AG10803 (cell line): Measurements from ENCODE around the gene ATG4B.
A peak's percentile ranks its signal among the peaks of the same experiment; 100 is the strongest.

Experiments
- DNase-seq: peaks from one replicate; pipeline ENCODE4 v3.0.0; 2010; ENCODE audit warnings: low read depth
- H3K4me3 ChIP-seq: 2 replicates; pipeline ENCODE4 v1.5.1; 2011; ENCODE audit warnings: mild to moderate bottlenecking, low read length, control low read depth
- CTCF ChIP-seq: conservative IDR thresholded peaks from 2 replicates; pipeline ENCODE4 v1.5.1; 2011; ENCODE audit warnings: mild to moderate bottlenecking, low read length, control low read depth, inconsistent platforms

Gene ATG4B

GRCh38 chr2:241702155-241703031 lies 64.9 kb downstream of the ATG4B start:
- peak; percentile 70 for DNase-seq
- peak overlapping the region; percentile 81 for H3K4me3 ChIP-seq
- peak; percentile 14; the same call in 1 of the 2 replicates for TF ChIP-seq CTCF

- H3K4me3 ChIP-seq: peak overlapping the region; percentile 81
- 0 out of 2 replicates have a peak, but pooled peaks have one; percentile 12 for TF ChIP-seq CTCF
- DNase-seq: peak; percentile 24
Observed at GRCh38 chr2:241703032-241703604, 65.6 kb downstream of the ATG4B start.

- no peak for TF ChIP-seq CTCF
- H3K4me3 ChIP-seq: no peak overlapping the region
- DNase-seq: no peak
Observed at GRCh38 chr2:241706537-241706936, 69.0 kb downstream of the ATG4B start.

GRCh38 chr2:241708879-241709278 lies 71.4 kb downstream of the ATG4B start:
- DNase-seq: no peak
- no peak for TF ChIP-seq CTCF
- no peak overlapping the region for H3K4me3 ChIP-seq

GRCh38 chr2:241719093-241719492 lies 81.6 kb downstream of the ATG4B start:
- no peak for TF ChIP-seq CTCF
- H3K4me3 ChIP-seq: no peak overlapping the region
- no peak for DNase-seq

- no peak for TF ChIP-seq CTCF
- DNase-seq: no peak
Observed at GRCh38 chr2:241720099-241720498, 82.6 kb downstream of the ATG4B start.

GRCh38 chr2:241720560-241720959 lies 83.1 kb downstream of the ATG4B start:
- TF ChIP-seq CTCF: no peak
- DNase-seq: no peak
- no peak overlapping the region for H3K4me3 ChIP-seq

More at GRCh38 chr2:241720099-241720498, 82.6 kb downstream of the ATG4B start:
- H3K4me3 ChIP-seq: no peak overlapping the region
